Activated CD8-positive, alpha-beta memory T cell treated with anti-CD3 and anti-CD28 coated beads, Interleukin-2, amount 50 U/mL, for 24 hours (primary cell): Measurements from ENCODE around the gene MLLT1.

Experiments
- DNase-seq: peaks from one replicate; pipeline ENCODE4 v3.0.0-alpha.2; 2020; ENCODE audit errors: extremely low read depth

MLLT1 gene

DNA sequence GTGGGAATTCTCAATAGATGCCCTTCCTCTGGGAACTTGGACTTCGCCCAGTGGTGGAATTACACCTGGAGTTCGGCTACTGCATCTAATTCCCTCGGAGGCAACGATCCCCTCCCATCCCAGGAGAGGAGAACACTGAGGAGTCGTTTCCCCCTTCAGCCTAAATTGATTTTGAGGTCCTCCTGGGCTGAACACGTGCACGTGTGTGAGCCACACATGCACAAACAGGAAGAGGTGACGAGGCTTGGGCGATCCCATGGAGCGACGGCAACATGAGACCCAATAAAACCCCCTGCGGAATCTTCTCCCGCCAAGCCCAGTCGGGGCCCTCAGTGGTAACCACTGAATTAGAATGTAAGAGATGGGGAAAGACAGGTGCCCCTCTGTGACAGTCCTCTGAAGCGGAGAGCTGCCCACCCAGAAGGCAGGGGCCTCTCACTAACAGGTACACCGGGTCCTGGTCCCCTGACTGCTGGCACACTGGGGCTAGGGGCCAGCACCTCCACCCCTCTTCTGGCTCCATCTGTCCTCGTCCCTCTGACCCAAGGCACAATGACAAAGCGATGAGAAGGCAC lies 4.5 kb downstream of the MLLT1 start:
- no peak for DNase-seq

DNA sequence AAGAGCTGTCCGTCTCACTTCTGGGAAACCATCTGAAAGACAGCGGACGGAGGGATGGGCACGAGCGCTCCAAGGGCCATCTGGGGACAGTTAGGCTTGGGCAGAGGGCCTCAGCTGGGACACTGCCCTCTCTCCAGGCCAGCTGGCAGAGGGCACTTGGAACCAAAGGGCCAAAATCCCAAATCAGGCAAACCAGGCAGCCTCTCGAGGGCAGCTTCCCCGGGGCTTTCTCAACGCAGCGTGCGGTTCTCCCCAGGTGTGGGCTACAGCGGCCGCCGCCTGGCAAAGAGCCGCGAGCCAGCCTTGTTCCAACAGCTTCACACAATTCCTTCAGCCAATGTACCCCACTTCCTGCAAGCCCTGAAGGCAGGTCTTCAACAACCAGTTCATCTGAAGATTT lies 5.0 kb downstream of the MLLT1 start:
- no peak for DNase-seq

DNA sequence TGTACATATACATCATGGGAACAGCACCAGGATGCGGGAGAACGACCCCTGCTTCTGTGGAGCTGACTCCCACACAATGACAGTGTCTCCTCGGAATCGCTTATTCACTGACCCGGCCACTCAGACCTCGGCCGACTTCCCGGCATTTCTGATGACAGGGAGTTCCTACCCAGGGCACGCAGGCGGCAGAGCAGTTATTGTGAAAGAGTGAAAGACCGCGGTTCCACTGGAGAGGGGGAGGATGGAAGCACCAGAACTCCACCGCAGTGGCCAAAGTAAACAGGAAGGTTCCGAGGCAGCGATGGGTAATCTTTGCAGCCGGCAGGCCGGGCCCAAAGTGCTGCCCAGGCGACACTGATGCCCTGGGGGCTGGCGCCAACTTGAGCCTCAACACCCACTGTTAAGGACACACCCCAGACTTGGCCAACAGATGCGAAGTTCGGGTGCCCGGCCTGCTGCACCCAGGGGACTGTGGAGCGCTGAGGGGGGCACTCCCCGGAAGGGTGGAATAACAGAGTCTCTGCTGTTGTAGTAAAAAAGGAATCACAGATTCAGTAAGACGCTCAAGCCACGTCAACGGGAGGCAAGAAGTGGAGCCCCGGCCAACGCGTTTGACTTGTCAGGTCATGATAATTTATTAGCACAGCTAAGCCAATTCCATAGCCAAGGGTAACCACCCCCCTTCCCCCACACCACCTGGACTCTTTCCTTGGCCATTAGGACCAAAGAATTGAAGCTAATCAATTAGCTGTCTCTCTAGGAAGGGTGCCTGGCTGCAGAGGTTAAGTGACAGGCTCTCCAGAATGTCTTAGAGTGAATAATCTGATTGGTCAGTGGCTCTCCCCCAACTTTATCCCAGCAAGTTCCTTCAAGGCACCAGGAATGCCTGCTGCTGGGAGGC lies 5.8 kb downstream of the MLLT1 start:
- DNase-seq = no peak

DNA sequence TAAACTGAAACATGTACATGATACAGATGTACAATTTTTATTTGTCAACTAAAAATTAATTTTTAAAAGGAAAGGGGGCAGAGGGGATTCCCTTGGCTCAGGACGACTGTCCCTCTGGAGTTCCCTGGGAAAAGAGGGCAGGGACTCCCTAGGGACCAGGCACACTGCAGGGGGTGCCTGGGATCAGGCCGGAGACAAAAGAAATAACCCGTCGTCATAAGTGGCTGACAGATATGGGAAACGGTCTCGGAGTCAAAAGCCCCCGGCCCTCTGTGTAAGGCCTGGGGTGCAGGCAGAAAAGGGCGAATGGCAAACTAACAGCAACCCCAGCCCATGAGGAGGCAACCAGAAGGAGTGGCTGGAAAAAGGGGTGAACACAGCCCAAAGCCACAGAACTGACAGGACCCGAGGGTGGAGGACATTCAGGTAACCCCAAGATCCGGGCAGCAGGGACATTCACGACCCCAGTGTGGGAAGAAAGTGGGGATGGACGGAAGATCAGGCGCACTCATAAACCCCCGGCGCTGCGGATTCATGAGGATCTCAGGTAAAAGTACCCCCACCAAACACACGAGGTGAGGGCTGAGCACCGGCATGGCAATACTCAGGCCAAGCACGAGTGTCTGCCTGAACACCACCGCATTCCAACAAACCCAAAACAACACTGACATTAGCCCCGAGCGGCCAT lies 6.7 kb downstream of the MLLT1 start:
- DNase-seq = no peak

- no peak for DNase-seq
These were observed 7.4 kb downstream of the MLLT1 start for GRCh38 chr19:6272411-6272791.

- no peak for DNase-seq
These were observed 7.9 kb downstream of the MLLT1 start for GRCh38 chr19:6271721-6272410.

- DNase-seq = no peak
These were observed 8.5 kb downstream of the MLLT1 start for GRCh38 chr19:6271251-6271650.

GRCh38 chr19:6270822-6271221 lies 9.0 kb downstream of the MLLT1 start:
- no peak for DNase-seq

- DNase-seq = no peak
These were observed 9.6 kb downstream of the MLLT1 start for GRCh38 chr19:6270076-6270745.

DNA sequence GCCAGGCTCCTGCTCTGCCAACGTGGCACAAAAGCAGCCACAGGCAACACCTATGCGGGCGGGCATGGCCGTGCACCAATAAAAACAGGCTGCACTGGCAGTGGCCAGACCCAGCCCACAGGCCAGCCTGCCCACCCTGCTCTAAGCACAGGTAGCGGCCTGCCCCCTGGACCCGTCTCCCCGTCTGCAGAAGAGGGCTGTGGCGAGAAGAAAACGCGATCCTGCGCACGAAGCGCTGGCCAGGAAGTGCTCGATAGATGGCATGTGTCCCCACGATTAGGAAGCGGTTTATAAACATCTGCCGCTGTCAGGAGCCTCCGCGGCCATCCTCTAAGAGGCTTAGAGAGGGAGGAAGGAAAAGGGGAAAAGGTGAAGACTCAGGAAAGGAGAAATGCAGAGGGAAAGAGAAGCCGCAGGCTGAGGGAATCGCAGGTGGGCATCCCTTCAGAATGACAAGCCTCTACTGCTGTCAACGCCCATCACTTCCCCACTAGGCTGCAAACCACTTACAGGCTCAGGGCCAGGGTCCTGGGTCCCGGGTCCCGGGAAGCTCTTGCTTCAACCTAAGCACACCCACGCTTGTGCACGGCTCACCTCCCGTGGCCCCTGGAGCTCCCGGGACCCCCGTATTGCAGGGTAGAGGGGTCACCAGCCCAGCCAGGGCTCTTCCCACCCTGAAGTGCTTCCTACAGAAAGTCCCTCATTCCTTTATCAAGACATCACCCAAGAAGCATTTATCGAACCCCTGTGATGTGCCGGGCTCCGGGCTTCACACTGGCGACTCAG lies 10.5 kb downstream of the MLLT1 start:
- DNase-seq = no peak

GRCh38 chr19:6268382-6268771 lies 11.4 kb downstream of the MLLT1 start:
- no peak for DNase-seq

DNA sequence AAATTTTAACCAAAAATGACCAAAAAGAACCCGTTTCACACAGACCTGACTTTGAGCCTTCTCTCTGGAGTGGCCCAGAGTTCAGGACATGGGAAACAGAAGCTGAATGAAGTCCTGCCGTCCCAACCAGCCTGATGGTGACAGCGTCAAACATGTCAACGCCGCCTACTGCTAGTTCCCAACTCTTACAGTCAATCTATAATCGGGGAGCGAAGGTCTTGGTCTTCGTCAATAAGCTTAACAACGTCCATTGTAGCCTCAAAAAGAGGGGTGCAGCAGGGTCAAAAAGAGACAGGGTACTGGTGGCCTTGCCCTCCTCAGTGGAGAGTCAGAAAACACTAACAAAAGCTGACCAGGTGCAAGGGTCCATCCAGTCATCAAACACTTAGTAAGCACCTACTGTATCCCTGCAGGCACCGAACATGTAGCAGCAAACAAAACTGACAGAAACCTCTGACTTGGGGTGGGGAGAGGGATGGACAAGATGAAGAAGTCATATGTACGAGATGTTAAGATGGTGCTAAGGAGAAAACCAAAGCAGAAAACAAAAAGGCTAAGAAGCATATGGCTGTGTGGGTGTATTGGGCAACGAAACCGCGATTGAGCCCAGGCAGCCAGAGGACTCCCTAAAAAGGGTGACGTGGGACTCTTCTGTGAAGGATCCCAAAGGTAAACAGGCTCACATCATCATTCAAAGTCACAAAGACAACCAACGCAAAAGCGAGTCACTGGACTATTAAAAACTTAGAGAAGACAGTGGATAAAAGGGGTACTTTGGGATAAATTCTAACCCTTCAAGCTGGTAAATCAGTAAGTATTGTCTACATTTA lies 12.0 kb downstream of the MLLT1 start:
- DNase-seq = no peak

- DNase-seq = no peak
These were observed 15.0 kb downstream of the MLLT1 start for GRCh38 chr19:6264803-6265202.

DNA sequence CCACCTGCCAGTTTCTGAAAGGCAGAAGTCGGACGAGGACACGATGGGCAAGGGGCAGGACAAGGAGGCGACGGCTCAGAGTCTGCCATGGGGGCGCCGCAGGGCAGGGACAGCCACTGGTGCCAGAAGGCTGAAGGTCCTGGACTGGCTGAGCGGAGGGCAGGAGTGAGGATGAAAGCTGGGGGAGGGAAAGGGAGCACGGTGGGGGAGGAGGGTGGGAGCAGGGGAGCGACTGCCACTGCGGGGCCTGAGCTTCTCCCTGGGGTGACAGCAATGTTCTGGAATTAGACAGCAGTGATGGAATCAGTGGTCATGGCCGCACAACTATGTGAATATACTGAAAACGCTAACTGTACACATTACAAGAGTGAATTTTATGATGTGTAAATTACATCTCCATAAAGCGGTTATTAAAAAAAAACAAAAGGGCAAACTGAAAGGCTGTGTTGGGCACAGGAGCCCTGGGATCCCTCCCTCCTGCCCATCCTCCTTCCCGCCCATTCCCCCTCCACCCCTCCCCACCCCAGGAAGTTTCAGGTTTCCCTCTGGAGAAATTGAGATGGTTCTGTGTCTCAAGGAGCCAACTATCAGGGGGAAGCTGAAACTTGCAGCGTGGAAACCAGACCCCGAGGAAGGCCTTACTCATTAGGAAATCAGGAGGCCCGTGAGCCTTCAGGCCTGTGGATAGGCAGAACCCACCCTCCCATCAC lies 15.9 kb downstream of the MLLT1 start:
- DNase-seq = no peak

GRCh38 chr19:6263306-6263705 lies 16.5 kb downstream of the MLLT1 start:
- DNase-seq = no peak

DNA sequence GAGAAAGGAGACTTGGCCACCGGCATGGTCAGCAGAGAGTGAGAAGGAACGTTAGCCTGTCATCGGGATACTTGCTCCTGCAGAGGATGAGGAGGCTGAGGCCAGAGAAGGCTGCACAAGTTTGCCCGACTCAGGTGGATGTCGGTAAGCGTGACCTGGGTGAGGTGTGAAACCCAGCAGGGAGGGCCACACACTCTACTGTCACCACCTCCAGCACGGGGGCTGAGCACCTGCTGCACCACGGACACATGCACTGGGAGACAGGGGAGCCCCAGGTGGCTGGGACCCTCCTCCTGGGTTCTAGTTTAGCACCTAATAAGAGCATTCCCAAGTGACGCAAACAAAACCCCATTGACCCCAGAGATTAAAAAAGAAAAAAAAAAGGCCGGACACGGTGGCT lies 17.3 kb downstream of the MLLT1 start:
- DNase-seq = no peak

DNA sequence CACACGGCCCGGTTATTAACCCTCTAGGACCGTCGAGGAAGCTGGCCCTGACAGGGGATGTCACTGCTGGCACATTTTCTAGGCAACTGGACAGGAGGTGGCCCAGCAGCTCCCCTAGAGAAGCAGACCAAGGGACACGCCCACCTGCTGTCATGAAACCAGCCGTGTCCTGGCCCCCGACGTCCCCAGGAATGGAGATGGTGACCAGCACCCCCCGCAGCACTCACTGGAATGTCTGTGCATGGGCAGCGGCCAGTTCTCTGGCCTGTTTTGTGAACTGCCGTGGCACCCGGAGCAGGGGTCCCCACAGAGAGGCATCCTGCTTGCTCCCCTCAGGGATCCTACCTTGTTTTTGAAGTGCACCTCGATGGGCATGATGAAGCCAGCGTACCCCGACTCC lies 17.9 kb downstream of the MLLT1 start:
- no peak for DNase-seq

- DNase-seq = no peak
These were observed 18.7 kb downstream of the MLLT1 start for GRCh38 chr19:6260912-6261650.

DNA sequence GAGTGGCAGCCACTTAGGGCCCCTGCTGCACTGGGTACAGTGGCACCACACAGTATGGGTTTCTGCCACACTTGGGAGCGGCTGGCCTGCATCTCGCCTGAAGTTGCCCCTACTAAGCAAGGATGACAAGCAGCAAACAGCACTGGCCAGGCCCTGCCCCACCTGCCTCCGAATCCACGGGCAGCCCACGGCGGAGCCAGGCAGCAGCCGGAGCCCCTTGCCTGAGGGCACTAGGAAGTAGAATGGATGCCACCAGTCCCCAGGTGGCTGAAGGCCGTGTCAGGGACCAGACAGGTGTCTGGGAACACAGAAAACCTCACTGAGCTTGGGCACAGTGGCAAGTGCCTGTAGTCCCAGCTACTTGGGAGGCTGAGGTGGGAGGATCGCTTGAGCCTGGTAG lies 19.4 kb downstream of the MLLT1 start:
- DNase-seq = no peak
